Lung (tissue), 12 donors: ENCODE data around the gene PRKAR1B. TPM values are rescaled to one million over a fixed set of nuclear protein-coding genes. Genes with fewer than 3 reads are reported as not detected.

ENCODE experiments used
- ATAC-seq: fragments of 200-7000 bp; cut with Tn5 transposase; one replicate; pipeline ENCODE4 v1.9.1; 2020; ENCODE audit warnings: moderate number of reproducible peaks; ENCODE audit not compliant: insufficient read depth, low FRiP score
- DNase-seq, 3 donors: peaks; one replicate each; pipeline ENCODE4 v3.0.0-alpha.2; 2013 to 2017
- H3K27ac ChIP-seq, 2 donors: one replicate each; pipeline ENCODE4 v1.5.1; 2013; ENCODE audit warnings: mild to moderate bottlenecking in 2 of 2, moderate library complexity in 2 of 2, control low read depth in 1 of 2, inconsistent platforms in 1 of 2, low read depth in 1 of 2, low read length in 1 of 2
- H3K27me3 ChIP-seq, 3 donors: one replicate each; pipeline ENCODE4 v1.5.1; 2013; ENCODE audit warnings: low read length in 2 of 3; ENCODE audit not compliant: control insufficient read depth in 3 of 3, insufficient read depth in 3 of 3
- H3K36me3 ChIP-seq, 4 donors: one replicate each; pipeline ENCODE4 v1.5.1; 2013; ENCODE audit warnings: low read length in 4 of 4, mild to moderate bottlenecking in 1 of 4, moderate library complexity in 1 of 4; ENCODE audit not compliant: control insufficient read depth in 4 of 4, insufficient read depth in 4 of 4
- H3K4me1 ChIP-seq, 5 donors: one replicate each; pipeline ENCODE4 v1.5.1; 2013; ENCODE audit warnings: low read length in 5 of 5, mild to moderate bottlenecking in 2 of 5, moderate library complexity in 1 of 5; ENCODE audit not compliant: control insufficient read depth in 5 of 5, insufficient read depth in 5 of 5
- H3K4me3 ChIP-seq: one replicate; pipeline ENCODE4 v1.5.1; 2013; ENCODE audit warnings: mild to moderate bottlenecking, control low read depth, moderate library complexity
- H3K9ac ChIP-seq, 2 donors: one replicate each; pipeline ENCODE4 v1.5.1; 2013; ENCODE audit warnings: low read length in 2 of 2, control low read depth in 1 of 2; ENCODE audit not compliant: insufficient read depth in 1 of 2
- H3K9me3 ChIP-seq, 4 donors: one replicate each; pipeline ENCODE4 v1.5.1; 2013; ENCODE audit warnings: low read length in 3 of 4, mild to moderate bottlenecking in 1 of 4, moderate library complexity in 1 of 4; ENCODE audit not compliant: control insufficient read depth in 4 of 4, insufficient read depth in 3 of 4
- CTCF ChIP-seq: IDR thresholded peaks from 2 replicates; pipeline ENCODE4 v1.5.1; 2012; ENCODE audit warnings: mild to moderate bottlenecking; ENCODE audit errors: control extremely low read depth, extremely low read depth
- WGBS, 2 donors: extraction: QIAGEN DNeasy Blood & Tissue Kit; methylation state at CpG; one replicate each; pipeline ENCODE4 v1.1.7; 2013; 5-methylcytosine and 5-hydroxymethylcytosine counted together
- polyA plus RNA-seq, 2 donors: library from polyadenylated mRNA; stranded (reverse); fragments of 200-250 nt; gene quantifications; one replicate each; pipeline ENCODE4 v1.2.1, GENCODE V29; 2013
- total RNA-seq, 2 donors: library from RNA; depleted of rRNA in 1 of 2; stranded (reverse); fragments of >200 nt in 1 of 2; gene quantifications; one replicate each; pipeline ENCODE4 v1.2.1, GENCODE V29; 2014 to 2021
- donor health status: control.
- donor health status: control.
- donor health status: Bipolar disorder and iron deficiency.
- donor health status: healthy.
- donor health status: DM: yes; HTN: yes; CAD: no.

The PRKAR1B gene
- total and polyA plus RNA-seq, 4 donors: 11.3 to 32.0 (median 16.3) TPM

DNA sequence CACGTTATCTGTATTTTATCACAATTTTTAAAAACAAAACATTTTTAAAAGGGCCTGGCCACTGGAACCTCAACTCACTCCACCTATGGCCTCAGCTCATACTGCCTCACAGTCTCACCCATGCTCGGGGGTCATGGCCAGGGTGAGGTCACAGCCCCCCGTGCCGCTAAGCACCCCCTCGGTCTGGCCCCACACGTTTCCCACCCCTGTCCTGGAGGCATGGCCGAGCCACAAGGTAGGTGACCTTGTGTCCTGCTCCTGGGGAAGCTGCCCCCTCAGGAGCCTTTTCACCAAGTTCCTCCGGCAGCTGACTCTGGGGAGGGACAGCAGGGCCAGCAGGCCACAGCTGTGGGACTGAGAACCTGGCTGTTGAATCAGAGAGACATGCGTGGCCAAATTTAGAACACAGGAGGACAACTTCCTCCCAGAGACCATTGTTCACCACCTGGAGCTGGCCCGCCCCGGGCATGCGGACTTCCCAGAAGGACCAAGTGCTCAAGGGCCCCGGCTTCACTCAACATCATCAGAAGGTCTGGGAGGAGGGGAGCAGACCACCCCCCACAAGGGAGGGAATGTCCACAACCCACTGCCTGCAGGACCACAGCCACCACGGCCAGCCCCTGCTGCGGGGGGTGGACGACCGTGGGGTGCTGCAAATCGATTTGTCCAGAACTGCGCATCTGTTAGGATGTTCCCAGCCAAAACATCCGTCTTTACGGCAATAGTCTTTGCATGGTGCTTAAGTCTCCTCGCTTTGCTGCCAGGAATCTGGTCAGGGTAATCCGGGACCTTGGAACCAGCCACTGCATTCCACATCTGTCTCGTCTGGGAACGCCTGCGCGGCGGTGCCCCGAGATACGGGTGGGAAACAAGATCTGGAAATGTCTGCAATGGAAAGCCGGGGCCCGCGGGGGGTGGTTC, 158.8 kb downstream of the PRKAR1B start:
- H3K27ac ChIP-seq: no peak overlapping the region
- no peak overlapping the region for H3K4me3 ChIP-seq
- DNase-seq (peak; percentile 56 to 69 (median 66)), ATAC-seq (no peak)
- peaks cover 0 to 4% (median 0%) of the 10 kb centered on the region in 4 donors for H3K36me3 ChIP-seq
- H3K27me3 ChIP-seq: no peaks in the 10 kb centered on the region
- H3K9me3 ChIP-seq: peaks cover 0 to 2% (median 0%) of the 10 kb centered on the region in 4 donors
- WGBS, 2 donors: 80 to 85% methylated on average over 33 of the region's 33 CpGs
- no peak overlapping the region for H3K9ac ChIP-seq
- peaks cover 0 to 7% (median 6%) of the 10 kb centered on the region in 5 donors for H3K4me1 ChIP-seq
- no peak for TF ChIP-seq CTCF

GRCh38 chr7:567305-567883, 159.7 kb downstream of the PRKAR1B start:
- TF ChIP-seq CTCF: no peak
- Histone ChIP-seq H3K4me1 (peaks cover 0 to 7% (median 6%) of the 10 kb centered on the region in 5 donors), H3K36me3 (peaks cover 0 to 4% (median 0%) of the 10 kb centered on the region in 4 donors), H3K4me3 (no peak overlapping the region), H3K9ac (no peak overlapping the region), H3K27ac (no peak overlapping the region), H3K9me3 (peaks cover 0 to 2% (median 0%) of the 10 kb centered on the region in 4 donors), H3K27me3 (no peaks in the 10 kb centered on the region)
- WGBS, 2 donors: 94 to 98% methylated on average over 2 of the region's 3 CpGs
- ATAC-seq (no peak), DNase-seq (no peak)

DNA sequence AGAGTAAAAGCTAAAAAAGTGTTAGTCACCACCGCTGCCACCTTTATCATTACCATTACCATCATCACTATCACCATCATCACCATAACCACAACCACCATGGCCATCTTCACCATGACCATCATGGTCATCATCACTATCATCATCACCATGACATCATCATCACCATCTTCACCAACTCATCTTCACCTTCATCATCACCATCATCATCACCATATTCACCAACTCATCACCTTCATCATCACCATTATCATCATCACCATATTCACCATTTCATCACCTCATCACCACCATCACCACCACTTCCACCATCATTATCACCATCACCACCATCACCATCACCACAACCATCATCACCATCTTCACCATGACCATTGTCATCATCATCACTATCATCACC, 161.0 kb downstream of the PRKAR1B start:
- H3K9ac ChIP-seq: no peak overlapping the region
- H3K4me1 ChIP-seq: peaks cover 0 to 8% (median 6%) of the 10 kb centered on the region in 5 donors
- H3K27ac ChIP-seq: no peak overlapping the region
- whole genome bisulfite sequencing, 2 donors: 95 to 97% methylated on average over 1 of the region's 1 CpG
- peaks cover 0 to 2% (median 0%) of the 10 kb centered on the region in 4 donors for H3K9me3 ChIP-seq
- TF ChIP-seq CTCF: no peak
- no peaks in the 10 kb centered on the region for H3K27me3 ChIP-seq
- H3K36me3 ChIP-seq: peaks cover 0 to 4% (median 0%) of the 10 kb centered on the region in 4 donors
- ATAC-seq (no peak), DNase-seq (no peak)
- no peak overlapping the region for H3K4me3 ChIP-seq
